DMS53 treated with DMSO at 0.1 percent for 48 hours (cell line): ENCODE measurements around the gene TRIM69.
"Not testable (repeated sequence)": the region's sequence is repeated elsewhere in the genome, so short reads cannot be mapped to it uniquely, and the experiment has no call there.

Experiments used
- DNase-seq: peaks from one replicate; lab custom pipeline; 2025; ENCODE audit not compliant: unreplicated experiment; lab: John Stamatoyannopoulos, UW

The TRIM69 gene, protein sequence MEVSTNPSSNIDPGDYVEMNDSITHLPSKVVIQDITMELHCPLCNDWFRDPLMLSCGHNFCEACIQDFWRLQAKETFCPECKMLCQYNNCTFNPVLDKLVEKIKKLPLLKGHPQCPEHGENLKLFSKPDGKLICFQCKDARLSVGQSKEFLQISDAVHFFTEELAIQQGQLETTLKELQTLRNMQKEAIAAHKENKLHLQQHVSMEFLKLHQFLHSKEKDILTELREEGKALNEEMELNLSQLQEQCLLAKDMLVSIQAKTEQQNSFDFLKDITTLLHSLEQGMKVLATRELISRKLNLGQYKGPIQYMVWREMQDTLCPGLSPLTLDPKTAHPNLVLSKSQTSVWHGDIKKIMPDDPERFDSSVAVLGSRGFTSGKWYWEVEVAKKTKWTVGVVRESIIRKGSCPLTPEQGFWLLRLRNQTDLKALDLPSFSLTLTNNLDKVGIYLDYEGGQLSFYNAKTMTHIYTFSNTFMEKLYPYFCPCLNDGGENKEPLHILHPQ

GRCh38 chr15:44736181-44736765, at the start of gene TRIM69:
Gene TRIM69 (plus strand): TSS chr15:44736528. CDS start chr15:44736705, 177 bp downstream.
- DNase-seq = no peak

GRCh38 chr15:44689318-44689717, 47.0 kb upstream of the TRIM69 start:
- DNase-seq = not testable (repeated sequence)

GRCh38 chr15:44690245-44690644, 46.1 kb upstream of the TRIM69 start:
- not testable (repeated sequence) for DNase-seq

DNA sequence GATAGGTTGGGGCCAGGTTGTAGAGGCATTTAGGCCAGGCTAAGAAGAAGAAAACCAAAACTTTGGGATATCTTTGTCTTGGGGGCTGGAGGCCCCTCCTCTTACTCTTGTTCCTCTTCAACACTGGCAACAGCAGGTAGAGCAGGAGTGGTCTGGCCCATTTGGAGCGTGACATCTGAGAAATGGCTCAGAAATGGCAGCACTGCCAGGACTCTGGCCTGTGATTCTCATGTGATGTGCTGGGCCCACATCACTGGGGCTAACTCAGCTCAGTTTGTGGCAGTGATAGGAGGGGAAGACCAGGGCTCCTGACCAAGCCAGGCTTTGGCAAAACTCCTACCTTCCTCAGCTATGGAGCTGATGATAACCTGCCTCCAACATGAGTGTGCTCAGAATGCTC, 43.7 kb upstream of the TRIM69 start:
- no peak for DNase-seq

GRCh38 chr15:44694416-44694815, 41.9 kb upstream of the TRIM69 start:
- DNase-seq = no peak

- DNase-seq = no peak
These were observed 41.0 kb upstream of the TRIM69 start for GRCh38 chr15:44695294-44695693.

DNA sequence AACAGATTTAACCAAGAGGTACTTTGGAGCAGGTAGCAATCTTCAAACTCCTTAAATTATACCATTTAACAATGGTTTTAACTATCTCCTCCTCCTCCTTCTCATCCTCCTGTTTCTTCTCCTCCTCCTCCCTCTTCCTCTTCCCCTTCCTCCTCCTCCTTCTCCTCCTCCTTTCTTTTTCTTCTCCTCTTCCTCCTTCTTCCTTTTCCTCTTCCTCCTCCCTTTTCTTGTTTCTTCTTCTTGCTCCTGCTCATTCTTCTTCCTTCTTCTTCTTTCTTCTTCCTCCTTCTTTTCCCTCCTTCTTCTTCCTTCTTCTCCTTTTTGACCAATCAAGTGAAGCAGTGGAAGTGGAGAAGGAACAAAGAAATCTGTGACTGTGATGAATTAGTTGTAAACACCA, 39.3 kb upstream of the TRIM69 start:
- no peak for DNase-seq

DNA sequence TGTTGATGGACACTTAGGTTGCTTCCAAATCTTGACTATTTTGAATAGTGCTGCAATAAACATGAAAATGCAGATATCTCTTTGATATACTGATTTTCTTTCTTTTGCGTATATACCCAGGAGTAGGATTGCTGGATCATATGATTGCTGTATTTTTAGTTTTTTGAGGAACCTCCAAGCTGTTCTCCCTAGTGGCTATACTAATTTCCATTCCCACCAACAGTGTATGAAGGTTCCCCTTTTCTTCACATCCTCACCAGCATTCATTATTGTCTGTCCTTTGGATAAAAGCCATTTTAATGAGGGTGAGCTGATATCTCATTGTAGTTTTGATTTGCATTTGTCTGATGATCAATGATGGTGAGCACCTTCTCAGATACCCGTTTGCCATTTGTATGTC, 37.7 kb upstream of the TRIM69 start:
- DNase-seq = no peak

DNA sequence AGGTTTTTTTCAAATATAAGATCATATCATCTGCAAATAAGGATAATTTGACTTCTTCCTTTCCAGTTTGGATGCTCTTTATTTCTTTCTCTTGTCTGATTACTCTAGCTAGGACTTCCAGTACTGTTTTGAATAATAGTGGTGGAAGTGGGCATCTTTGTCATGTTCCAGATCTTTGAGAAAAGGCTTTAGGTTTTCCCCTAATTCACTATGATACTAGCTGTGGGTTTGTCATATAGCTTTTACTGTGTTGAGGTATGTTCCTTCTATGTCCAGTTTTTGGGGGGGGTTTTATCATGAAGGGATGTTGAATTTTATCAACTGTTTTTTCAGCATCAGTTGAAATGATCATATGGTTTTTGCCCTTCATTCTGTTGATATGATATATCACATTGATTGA, 35.7 kb upstream of the TRIM69 start:
- not testable (repeated sequence) for DNase-seq

DNA sequence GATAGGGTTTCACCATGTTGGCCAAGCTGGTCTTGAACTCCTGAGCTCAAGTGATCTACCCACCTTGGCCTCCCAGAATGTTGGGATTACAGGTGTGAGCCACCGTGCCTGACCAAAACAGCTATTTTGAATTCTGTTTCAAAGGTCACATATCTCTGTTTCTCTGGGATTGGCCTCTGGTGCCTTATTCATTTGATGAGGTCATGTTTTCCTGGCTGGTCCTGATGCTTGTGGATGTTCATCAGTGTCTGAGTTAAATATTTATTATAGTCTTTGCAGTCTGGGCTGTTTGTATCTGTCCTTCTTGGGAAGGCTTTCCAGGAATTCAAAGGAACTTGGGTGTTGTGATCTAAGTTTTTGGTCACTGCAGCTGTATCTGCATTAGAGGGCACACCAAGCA, 30.3 kb upstream of the TRIM69 start:
- no peak for DNase-seq

- DNase-seq = no peak
These were observed 29.9 kb upstream of the TRIM69 start for GRCh38 chr15:44706401-44706800.

DNA sequence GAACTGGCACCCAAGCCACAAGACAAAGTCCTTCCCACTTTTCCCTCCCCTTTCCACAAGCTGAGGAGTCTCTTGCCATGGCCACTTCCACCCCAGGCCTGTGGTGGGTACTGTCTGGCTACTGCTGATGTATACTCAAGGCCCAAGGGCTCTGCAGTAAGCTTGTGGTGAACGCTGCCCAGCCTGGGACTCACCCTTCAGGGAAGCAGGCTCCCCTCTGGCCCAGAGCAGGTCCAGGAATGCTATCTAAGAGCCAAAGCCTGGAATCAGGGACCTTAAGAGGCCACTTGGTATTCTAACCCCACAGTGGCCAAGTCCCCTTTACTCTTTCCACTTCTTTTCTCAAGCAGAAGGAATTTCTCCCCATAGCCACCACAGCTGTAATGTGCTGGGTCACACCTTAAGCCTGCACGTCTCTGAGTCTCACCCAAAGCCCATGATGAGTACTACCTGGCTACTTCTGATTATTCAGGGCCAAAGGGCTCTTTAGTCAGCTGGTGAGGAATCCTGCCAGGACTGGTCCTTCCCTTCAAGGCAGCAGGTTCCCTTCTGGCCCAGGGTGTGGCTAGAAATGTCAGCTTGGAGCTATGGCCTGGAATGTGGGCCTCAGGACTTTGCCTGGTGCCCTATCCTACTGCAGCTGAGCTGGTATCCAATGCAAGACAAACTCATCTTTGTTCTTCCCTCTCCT, 29.2 kb upstream of the TRIM69 start:
- no peak for DNase-seq

DNA sequence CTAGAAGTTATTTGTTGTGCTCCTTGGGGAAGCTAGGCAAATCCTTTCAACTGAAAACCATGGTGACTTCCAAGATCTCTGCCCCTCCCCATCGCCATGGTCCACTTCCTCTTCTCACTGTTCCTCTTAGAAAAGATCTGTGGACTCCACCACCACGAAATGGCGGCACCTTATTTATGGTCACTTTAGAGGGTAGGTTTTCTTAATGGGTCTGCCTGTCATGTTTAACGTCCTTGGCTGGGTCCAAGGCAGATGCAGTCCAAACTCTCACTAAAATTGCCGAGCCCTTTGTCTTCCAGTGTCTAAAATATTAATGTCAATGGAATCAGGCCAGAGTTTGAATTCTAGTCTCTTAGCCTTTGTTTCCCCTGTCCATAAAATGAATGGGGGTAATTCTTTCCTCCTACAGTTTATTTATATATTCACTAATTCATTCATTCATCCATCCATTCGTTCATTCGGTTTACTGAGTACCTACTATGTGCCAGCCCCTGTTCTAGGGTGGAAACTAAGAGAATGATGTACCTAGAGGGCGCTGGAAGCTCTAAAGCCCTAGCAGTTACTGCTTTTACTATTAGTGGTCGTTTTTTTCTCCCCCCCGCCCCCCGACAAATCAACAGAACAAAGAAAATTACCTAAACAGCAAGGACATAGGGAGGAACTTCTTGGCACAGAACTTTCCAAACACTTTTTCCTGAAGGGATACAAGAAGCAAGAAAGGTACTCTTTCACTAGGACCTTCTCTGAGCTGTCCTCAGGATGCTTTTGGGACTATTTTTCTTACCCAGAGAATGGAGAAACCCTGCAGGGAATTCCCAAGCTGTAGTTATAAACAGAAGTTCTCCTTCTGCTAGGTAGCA, 25.9 kb upstream of the TRIM69 start:
- DNase-seq = no peak

DNA sequence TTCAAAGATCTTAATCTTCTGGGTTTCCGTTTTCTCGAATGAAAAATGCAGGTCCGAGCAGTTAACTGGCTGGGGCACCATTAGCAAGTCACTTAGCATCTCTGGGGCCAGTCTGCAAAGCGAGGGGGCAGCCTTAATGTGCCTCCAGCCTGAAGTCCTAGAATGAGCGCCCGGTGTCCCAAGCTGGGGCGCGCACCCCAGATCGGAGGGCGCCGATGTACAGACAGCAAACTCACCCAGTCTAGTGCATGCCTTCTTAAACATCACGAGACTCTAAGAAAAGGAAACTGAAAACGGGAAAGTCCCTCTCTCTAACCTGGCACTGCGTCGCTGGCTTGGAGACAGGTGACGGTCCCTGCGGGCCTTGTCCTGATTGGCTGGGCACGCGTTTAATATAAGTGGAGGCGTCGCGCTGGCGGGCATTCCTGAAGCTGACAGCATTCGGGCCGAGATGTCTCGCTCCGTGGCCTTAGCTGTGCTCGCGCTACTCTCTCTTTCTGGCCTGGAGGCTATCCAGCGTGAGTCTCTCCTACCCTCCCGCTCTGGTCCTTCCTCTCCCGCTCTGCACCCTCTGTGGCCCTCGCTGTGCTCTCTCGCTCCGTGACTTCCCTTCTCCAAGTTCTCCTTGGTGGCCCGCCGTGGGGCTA, 25.1 kb upstream of the TRIM69 start, which contains the start of the genes B2M and PATL2:
TSS of gene B2M (plus strand) at position 422 of the 647 bp plus-strand sequence. CDS start at position 452, 30 bp downstream.
TSS of gene PATL2 (minus strand) at position 228 of the 647 bp plus-strand sequence. CDS start 34,833 bp downstream, outside the sequence.
- peak; percentile 88 for DNase-seq

- no peak for DNase-seq
These were observed 24.5 kb upstream of the TRIM69 start for GRCh38 chr15:44711743-44712345.

GRCh38 chr15:44712346-44713005, 23.9 kb upstream of the TRIM69 start:
- no peak for DNase-seq

GRCh38 chr15:44713006-44713966, 23.0 kb upstream of the TRIM69 start:
- DNase-seq = no peak
